AG09309 (cell line): ENCODE measurements around the gene MBLAC1.

Source experiments
- DNase-seq: peaks from one replicate; pipeline ENCODE4 v3.0.0-alpha.2; 2010; ENCODE audit warnings: low read depth
- H3K4me3 ChIP-seq: 2 replicates; pipeline ENCODE4 v1.5.1; 2011; ENCODE audit warnings: mild to moderate bottlenecking, low read depth, low read length, moderate library complexity; ENCODE audit not compliant: control insufficient read depth
- TF ChIP-seq, protein P1 (sequence below): IDR thresholded peaks from 2 replicates; pipeline ENCODE4 v1.5.1; 2011; ENCODE audit warnings: mild to moderate bottlenecking, low read depth, low read length, inconsistent platforms; ENCODE audit not compliant: insufficient read depth, control insufficient read depth; ENCODE audit errors: missing control alignments

MBLAC1 gene

DNA sequence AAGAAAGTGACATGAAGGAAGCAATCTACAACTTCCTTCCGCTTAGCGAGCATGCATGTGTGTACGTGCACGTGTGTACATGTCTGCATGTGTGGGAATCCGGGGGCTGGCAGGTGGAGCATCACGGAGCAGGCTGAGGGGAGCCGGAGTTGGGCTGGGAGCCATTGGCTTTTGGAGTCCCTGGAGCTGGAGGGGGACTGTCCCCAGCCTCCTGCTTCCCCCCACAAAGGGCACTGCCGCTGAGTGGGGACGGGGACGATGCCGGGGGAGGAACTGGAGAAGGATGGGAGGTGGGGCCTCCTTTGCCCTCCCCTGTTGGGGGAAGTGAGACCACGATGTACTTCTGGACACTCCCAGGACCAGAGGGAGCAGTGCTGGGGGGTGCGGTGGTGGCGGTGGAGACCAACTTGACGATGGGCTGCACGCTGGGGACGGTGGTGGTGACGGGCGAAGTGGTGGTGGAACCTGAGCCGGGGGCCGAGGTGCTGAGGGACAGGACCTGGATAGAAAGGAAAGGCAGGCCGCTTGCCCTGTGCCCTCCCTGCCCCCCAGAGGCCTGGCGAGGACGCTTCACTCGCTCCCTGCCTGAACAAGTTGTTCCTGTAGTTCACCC, 19.5 kb upstream of the MBLAC1 start:
- TF ChIP-seq, protein P1, sequence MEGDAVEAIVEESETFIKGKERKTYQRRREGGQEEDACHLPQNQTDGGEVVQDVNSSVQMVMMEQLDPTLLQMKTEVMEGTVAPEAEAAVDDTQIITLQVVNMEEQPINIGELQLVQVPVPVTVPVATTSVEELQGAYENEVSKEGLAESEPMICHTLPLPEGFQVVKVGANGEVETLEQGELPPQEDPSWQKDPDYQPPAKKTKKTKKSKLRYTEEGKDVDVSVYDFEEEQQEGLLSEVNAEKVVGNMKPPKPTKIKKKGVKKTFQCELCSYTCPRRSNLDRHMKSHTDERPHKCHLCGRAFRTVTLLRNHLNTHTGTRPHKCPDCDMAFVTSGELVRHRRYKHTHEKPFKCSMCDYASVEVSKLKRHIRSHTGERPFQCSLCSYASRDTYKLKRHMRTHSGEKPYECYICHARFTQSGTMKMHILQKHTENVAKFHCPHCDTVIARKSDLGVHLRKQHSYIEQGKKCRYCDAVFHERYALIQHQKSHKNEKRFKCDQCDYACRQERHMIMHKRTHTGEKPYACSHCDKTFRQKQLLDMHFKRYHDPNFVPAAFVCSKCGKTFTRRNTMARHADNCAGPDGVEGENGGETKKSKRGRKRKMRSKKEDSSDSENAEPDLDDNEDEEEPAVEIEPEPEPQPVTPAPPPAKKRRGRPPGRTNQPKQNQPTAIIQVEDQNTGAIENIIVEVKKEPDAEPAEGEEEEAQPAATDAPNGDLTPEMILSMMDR, result no peak
- no peak for DNase-seq
- H3K4me3 ChIP-seq, result no peak overlapping the region

DNA sequence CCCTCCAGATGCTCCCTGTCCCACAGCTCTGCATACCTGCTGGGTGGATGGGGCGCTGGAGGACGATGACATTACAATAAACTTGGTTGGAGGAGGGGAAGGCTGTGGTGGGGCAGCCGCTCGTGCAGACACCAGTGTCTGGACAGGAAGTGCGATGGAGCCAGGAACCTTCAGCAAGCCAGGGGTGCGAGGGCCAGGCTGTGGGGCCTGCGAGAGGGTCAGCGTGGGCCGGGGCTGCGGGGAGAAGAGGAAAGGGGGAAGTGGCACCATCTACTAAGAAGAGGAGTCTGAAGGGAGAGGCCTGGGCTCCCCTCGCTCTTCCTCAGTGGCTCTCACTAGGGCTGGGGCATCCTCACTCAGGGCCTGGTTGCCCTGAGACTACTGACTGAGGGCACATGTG, 18.9 kb upstream of the MBLAC1 start:
- no peak for DNase-seq

DNA sequence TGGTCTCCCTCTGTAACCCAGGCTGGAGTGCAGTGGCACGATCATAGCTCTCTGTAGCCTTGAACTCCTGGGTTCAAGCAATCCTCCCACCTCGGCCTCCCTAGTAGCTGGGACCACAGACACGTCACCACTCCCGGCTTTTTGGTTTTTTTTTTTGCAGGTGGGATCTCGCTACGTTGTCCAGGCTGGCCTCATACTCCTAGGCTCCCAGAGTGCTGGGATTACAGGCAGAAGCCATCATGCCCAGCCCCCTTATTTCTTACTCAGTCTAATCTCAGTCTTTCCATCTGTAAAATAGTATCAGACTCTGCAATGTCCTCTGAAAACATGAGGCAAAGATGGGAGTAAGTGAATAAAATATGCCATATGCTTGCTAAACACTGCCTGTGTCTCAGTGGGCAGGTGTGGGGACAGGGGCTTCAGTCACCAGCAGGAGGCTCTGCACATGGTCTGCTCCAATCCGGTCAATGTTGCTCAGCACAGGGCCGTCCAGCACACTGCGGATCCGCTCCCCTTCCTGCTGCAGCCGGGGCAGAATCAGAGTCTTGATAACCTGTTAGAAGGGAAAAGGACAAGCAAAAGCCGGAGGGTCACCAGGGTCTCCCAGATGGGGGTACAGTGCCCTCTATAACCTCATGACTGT, 17.1 kb upstream of the MBLAC1 start:
- H3K4me3 ChIP-seq, result no peak overlapping the region
- DNase-seq, result no peak

More for the DNA sequence above, 18.9 kb upstream of the MBLAC1 start:
- no peak overlapping the region for H3K4me3 ChIP-seq
- TF ChIP-seq, protein P1, result no peak

DNA sequence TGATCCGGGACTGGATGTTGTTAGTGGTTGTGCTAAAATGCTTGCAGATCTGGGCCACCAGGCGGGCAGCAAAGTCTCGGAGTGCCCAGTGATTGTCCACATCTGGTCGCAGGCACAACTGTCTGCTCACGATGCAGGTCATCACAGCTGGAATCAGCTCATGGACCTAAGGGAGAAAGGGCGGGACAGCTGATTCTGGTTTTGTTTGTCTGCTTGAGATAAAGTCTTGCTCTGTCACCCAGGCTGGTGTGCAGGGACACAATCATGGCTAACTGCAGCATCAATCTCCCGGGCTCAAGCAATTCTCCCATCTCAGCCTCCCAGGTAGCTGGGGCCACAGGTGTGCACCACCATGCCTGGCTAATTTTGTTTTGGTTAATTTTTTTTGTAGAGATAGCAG, 15.6 kb upstream of the MBLAC1 start:
- TF ChIP-seq, protein P1, result no peak

More for the DNA sequence above, 17.1 kb upstream of the MBLAC1 start:
- TF ChIP-seq, protein P1, result no peak

DNA sequence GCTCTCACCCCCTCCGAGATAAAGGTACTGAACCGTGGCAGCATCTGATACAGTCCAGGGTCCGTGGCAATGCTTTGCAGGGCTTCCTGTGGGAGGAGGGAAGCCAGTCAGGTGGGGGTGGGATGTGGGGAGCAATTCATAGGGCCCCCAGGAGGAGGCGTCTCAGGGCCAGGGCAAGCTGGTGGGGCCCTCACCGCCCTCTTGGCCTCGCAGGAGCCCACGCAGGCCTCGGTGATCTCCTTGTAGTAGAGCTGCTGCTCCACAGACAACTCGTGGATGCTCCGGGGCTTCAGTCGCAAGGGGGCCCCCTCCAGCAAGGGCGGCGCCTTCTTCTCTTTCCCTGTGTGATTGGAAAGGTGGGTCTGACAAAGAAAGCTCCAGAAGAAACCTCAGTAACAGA, 14.9 kb upstream of the MBLAC1 start:
- TF ChIP-seq, protein P1, result no peak
- DNase-seq, result no peak
- no peak overlapping the region for H3K4me3 ChIP-seq

More for the DNA sequence above, 15.6 kb upstream of the MBLAC1 start:
- no peak overlapping the region for H3K4me3 ChIP-seq
- no peak for DNase-seq

DNA sequence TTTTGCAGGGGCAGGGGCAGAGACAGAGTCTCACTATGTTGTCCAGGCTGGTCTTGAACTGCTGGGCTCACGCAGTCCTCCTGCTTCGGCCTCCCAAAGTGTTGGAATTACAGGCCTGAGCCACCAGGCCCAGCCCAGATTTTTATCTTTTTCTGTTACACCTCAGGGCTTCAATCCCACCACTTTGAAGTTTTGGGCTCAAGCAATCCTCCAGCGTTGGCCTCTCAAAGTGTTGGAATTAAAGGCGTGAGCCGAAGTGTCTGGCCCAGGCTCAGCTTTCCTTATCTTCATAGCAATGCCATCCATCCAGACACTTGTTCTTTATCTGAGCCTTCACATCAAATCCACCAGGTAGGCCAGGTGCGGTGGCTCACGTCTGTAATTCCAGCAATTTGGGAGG, 11.7 kb upstream of the MBLAC1 start:
- DNase-seq, result no peak
- TF ChIP-seq, protein P1, result no peak
- H3K4me3 ChIP-seq, result no peak overlapping the region
